ENCODE measurements around the gene CORIN. TPM values are rescaled to one million over a fixed set of nuclear protein-coding genes. Genes with fewer than 3 reads are reported as not detected.

Gene CORIN
- polyA plus RNA-seq, 2 of the 4 experiments (the other 2 are of a cell fraction): 0.03 TPM; not detected in 1

DNA sequence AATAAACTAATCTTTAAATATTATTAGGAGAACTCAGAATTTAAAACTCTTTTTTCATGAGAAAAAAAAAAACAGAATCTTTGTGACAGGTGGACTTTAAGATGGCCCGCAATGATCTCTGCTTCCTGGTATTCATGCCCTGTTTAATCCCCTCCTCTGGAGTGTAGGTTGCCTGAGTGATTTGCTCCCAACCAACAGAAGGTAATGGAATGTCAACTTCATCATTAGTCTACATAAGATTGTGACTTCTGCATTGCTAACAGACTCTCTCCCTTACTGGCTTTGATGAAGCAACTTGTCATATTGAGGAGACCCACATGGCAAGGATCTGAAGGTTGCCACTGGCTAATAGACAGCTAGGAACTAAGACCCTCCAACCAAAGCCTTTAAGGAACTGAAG lies 88.8 kb downstream of the CORIN start:
- Histone ChIP-seq H3K4me2 (no peak overlapping the region), H3K4me1 (no peaks in the 10 kb centered on the region), H3K9me3 (no peaks in the 10 kb centered on the region), H3K27ac (no peak overlapping the region), H3K4me3 (no peak overlapping the region)
- FAIRE-seq (no peak), DNase-seq (ENCODE audit: low read depth in 1 of 2, low spot score in 1 of 2) (no peak), ATAC-seq (no peak)
- ChIA-PET CTCF (no interaction called here), POLR2A (no interaction called here)
- 53% methylated on average over 1 of the region's 1 CpG for WGBS (ENCODE audit: missing lambda C conversion rate)
- no peak for TF ChIP-seq JUNB (IDR thresholded peaks at IDR 0.05)
- TF ChIP-seq, protein P1, sequence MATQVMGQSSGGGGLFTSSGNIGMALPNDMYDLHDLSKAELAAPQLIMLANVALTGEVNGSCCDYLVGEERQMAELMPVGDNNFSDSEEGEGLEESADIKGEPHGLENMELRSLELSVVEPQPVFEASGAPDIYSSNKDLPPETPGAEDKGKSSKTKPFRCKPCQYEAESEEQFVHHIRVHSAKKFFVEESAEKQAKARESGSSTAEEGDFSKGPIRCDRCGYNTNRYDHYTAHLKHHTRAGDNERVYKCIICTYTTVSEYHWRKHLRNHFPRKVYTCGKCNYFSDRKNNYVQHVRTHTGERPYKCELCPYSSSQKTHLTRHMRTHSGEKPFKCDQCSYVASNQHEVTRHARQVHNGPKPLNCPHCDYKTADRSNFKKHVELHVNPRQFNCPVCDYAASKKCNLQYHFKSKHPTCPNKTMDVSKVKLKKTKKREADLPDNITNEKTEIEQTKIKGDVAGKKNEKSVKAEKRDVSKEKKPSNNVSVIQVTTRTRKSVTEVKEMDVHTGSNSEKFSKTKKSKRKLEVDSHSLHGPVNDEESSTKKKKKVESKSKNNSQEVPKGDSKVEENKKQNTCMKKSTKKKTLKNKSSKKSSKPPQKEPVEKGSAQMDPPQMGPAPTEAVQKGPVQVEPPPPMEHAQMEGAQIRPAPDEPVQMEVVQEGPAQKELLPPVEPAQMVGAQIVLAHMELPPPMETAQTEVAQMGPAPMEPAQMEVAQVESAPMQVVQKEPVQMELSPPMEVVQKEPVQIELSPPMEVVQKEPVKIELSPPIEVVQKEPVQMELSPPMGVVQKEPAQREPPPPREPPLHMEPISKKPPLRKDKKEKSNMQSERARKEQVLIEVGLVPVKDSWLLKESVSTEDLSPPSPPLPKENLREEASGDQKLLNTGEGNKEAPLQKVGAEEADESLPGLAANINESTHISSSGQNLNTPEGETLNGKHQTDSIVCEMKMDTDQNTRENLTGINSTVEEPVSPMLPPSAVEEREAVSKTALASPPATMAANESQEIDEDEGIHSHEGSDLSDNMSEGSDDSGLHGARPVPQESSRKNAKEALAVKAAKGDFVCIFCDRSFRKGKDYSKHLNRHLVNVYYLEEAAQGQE (IDR thresholded peaks at IDR 0.05): no peak
- no peak for TF ChIP-seq TP53 (CRISPR knock-in tag; IDR thresholded peaks at IDR 0.05)
- no peak for TF ChIP-seq NR3C1 (IDR thresholded peaks at IDR 0.05)

DNA sequence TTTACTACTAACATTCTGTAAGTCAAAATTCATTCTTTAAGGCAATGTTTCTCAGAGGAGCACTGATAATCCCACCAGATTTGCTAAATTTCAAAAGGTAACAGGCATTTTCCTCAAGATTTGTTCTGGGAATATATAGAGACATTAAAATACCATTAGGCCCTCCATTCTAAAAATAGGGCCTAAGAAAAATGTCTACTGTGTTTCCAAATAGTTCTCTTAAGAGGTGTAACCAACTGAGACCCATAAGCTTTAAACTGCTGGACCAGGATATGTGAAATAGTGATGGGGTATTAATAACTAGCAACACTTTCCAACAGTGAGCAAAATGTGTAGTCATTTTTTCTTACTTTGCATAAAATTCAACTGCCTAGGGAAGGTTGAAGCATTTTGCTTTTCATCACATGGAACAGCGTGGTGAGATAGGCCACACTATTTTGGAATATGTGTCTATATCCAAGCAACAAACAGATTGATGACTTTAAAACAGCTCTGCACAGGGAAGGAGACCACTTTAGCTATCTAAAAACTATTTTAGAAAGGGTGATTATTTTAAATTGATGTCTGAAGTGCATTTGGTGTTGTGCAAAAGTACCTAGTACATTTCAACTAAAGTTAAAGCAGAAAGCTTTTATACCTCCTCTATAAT lies 89.9 kb downstream of the CORIN start:
- Histone ChIP-seq H3K27ac (no peak overlapping the region), H3K4me2 (no peak overlapping the region), H3K4me3 (no peak overlapping the region), H3K4me1 (no peaks in the 10 kb centered on the region), H3K9me3 (no peaks in the 10 kb centered on the region)
- ChIA-PET CTCF (no interaction called here), POLR2A (no interaction called here)
- ATAC-seq: no peak
- TF ChIP-seq PHF8 (IDR thresholded peaks at IDR 0.05; ENCODE audit: borderline replicate concordance, low read depth) (no peak), EHMT2 (IDR thresholded peaks at IDR 0.05; ENCODE audit: low read depth) (no peak), HOXB5 (CRISPR knock-in tag; IDR thresholded peaks at IDR 0.05) (no peak), RARB (CRISPR knock-in tag; IDR thresholded peaks at IDR 0.05) (no peak)
- TF ChIP-seq, protein P2, sequence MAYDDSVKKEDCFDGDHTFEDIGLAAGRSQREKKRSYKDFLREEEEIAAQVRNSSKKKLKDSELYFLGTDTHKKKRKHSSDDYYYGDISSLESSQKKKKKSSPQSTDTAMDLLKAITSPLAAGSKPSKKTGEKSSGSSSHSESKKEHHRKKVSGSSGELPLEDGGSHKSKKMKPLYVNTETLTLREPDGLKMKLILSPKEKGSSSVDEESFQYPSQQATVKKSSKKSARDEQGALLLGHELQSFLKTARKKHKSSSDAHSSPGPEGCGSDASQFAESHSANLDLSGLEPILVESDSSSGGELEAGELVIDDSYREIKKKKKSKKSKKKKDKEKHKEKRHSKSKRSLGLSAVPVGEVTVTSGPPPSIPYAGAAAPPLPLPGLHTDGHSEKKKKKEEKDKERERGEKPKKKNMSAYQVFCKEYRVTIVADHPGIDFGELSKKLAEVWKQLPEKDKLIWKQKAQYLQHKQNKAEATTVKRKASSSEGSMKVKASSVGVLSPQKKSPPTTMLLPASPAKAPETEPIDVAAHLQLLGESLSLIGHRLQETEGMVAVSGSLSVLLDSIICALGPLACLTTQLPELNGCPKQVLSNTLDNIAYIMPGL (CRISPR knock-in tag; IDR thresholded peaks at IDR 0.05; ENCODE audit: borderline replicate concordance): no peak
- DNase-seq (ENCODE audit: low read depth in 1 of 2, low spot score in 1 of 2): no peak
- FAIRE-seq: no peak
- WGBS (ENCODE audit: missing lambda C conversion rate): 36% methylated on average over 1 of the region's 1 CpG

DNA sequence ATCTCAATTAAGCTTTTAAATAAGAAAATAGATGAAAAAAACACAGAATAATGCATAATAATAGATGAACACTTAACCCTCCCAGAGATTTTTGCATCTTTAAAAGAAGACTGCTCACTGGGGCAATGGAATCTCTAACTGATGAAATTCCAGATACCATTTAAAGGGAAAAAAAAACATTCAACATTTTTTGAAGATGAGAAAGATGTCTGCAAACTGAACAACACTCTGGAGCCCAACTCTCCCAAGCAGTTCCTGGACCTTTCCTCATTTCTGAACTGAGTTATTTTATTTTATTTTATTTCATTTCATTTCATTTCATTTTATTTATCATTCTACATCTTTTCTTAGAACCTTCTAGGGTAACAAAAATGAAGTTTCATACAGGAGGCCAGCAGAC lies 90.7 kb downstream of the CORIN start:
- no peaks in the 10 kb centered on the region for H3K9me3 ChIP-seq
- H3K4me3 ChIP-seq: no peak overlapping the region
- H3K27ac ChIP-seq: no peak overlapping the region
- ATAC-seq: no peak
- POLR2A ChIA-PET: no interaction called here
- H3K4me1 ChIP-seq: no peaks in the 10 kb centered on the region
- CTCF ChIA-PET: no interaction called here
- FAIRE-seq: no peak
- no peak for DNase-seq (ENCODE audit: low read depth in 1 of 2, low spot score in 1 of 2)
- TF ChIP-seq EHMT2 (IDR thresholded peaks at IDR 0.05; ENCODE audit: low read depth): no peak
- TF ChIP-seq NFE2L2 (conservative IDR thresholded peaks at IDR 0.05; ENCODE audit: low read length): no peak
- no peak overlapping the region for H3K4me2 ChIP-seq

DNA sequence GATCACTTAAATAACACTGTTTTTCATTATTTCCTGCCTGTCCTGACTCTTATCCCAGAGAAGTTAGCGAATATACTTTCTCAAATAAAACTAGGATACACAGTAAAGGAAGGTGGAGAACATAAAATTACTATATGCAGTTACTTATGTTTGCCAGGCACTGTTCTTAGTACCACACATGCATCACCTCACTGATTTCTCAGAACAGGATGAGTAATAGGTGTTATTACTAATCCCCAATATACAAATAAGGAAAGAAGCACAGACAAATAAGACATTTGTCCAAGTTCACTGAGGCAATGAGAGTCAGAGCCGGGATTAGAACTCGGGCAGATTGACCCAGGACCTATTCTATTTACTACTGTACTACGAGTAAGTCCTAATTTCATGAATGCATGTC lies 91.7 kb downstream of the CORIN start:
- ChIA-PET CTCF (no interaction called here), POLR2A (no interaction called here)
- DNase-seq (ENCODE audit: low read depth in 1 of 2, low spot score in 1 of 2) (no peak), ATAC-seq (no peak), FAIRE-seq (no peak)
- Histone ChIP-seq H3K4me2 (no peak overlapping the region), H3K4me1 (no peaks in the 10 kb centered on the region), H3K9me3 (no peaks in the 10 kb centered on the region), H3K27ac (no peak overlapping the region), H3K4me3 (no peak overlapping the region)
- WGBS (ENCODE audit: missing lambda C conversion rate): 20% methylated on average over 4 of the region's 4 CpGs
- TF ChIP-seq TFCP2L1 (CRISPR knock-in tag; IDR thresholded peaks at IDR 0.05) (no peak), CHD4 (IDR thresholded peaks at IDR 0.05; ENCODE audit: borderline replicate concordance) (no peak), POLR2AphosphoS2 (conservative IDR thresholded peaks at IDR 0.05; ENCODE audit: low read length) (no peak), FOXS1 (CRISPR knock-in tag; IDR thresholded peaks at IDR 0.05) (no peak), TP53 (CRISPR knock-in tag; IDR thresholded peaks at IDR 0.05) (no peak), ZFP36 (IDR thresholded peaks at IDR 0.05; ENCODE audit: borderline replicate concordance, partially characterized antibody) (no peak), RFX5 (IDR thresholded peaks at IDR 0.05) (no peak), CBX2 (IDR thresholded peaks at IDR 0.05; ENCODE audit: borderline replicate concordance, low read depth) (no peak), HEYL (CRISPR knock-in tag; IDR thresholded peaks at IDR 0.05) (no peak)
- TF ChIP-seq, protein P1 (IDR thresholded peaks at IDR 0.05): no peak
- TF ChIP-seq, protein P2 (CRISPR knock-in tag; IDR thresholded peaks at IDR 0.05; ENCODE audit: borderline replicate concordance): no peak
